ENCODE results near the gene TFCP2.

Gene TFCP2

GRCh38 chr12:51190820-51191219 is 17.9 kb upstream of the TFCP2 start:
- Mint-ChIP-seq H3K27me3 (no peaks in the 10 kb centered on the region), H3K9me3 (no peaks in the 10 kb centered on the region), H3K4me3 (no peak overlapping the region), H3K4me1 (no peaks in the 10 kb centered on the region), H3K36me3 (ENCODE audit: insufficient read depth) (peaks cover 10% of the 10 kb centered on the region), H3K27ac (ENCODE audit: low read depth) (no peak overlapping the region)
- DNase-seq (ENCODE audit: low spot score in 2 of 2) (no peak), ATAC-seq (replicated peaks; ENCODE audit: extremely low read depth, poor library complexity, severe bottlenecking) (no peak)

GRCh38 chr12:51189790-51190355 is 16.9 kb upstream of the TFCP2 start:
- Mint-ChIP-seq H3K4me1 (no peaks in the 10 kb centered on the region), H3K4me3 (no peak overlapping the region), H3K9me3 (no peaks in the 10 kb centered on the region), H3K27me3 (no peaks in the 10 kb centered on the region), H3K27ac (ENCODE audit: low read depth) (no peak overlapping the region), H3K36me3 (ENCODE audit: insufficient read depth) (peaks cover 10% of the 10 kb centered on the region)
- no peak for ATAC-seq (replicated peaks; ENCODE audit: extremely low read depth, poor library complexity, severe bottlenecking)
- no peak for DNase-seq (ENCODE audit: low spot score in 2 of 2)

GRCh38 chr12:51188359-51189051 is 15.6 kb upstream of the TFCP2 start:
- no peak overlapping the region for H3K27ac Mint-ChIP-seq (ENCODE audit: low read depth)
- H3K4me3 Mint-ChIP-seq: no peak overlapping the region
- H3K9me3 Mint-ChIP-seq: no peaks in the 10 kb centered on the region
- no peaks in the 10 kb centered on the region for H3K27me3 Mint-ChIP-seq
- DNase-seq (ENCODE audit: low spot score in 2 of 2) (no peak), ATAC-seq (replicated peaks; ENCODE audit: extremely low read depth, poor library complexity, severe bottlenecking) (no peak)
- no peaks in the 10 kb centered on the region for H3K4me1 Mint-ChIP-seq
- peaks cover 10% of the 10 kb centered on the region for H3K36me3 Mint-ChIP-seq (ENCODE audit: insufficient read depth)

GRCh38 chr12:51187370-51187987 is 14.5 kb upstream of the TFCP2 start:
- Mint-ChIP-seq H3K27ac (ENCODE audit: low read depth) (no peak overlapping the region), H3K4me3 (no peak overlapping the region), H3K36me3 (ENCODE audit: insufficient read depth) (peaks cover 7% of the 10 kb centered on the region), H3K27me3 (no peaks in the 10 kb centered on the region), H3K4me1 (no peaks in the 10 kb centered on the region), H3K9me3 (no peaks in the 10 kb centered on the region)
- DNase-seq (ENCODE audit: low spot score in 2 of 2) (no peak), ATAC-seq (replicated peaks; ENCODE audit: extremely low read depth, poor library complexity, severe bottlenecking) (no peak)

- Mint-ChIP-seq H3K36me3 (ENCODE audit: insufficient read depth) (peaks cover 7% of the 10 kb centered on the region), H3K27me3 (no peaks in the 10 kb centered on the region), H3K4me3 (no peak overlapping the region), H3K27ac (ENCODE audit: low read depth) (no peak overlapping the region), H3K4me1 (no peaks in the 10 kb centered on the region), H3K9me3 (no peaks in the 10 kb centered on the region)
- DNase-seq (ENCODE audit: low spot score in 2 of 2): no peak
- no peak for ATAC-seq (replicated peaks; ENCODE audit: extremely low read depth, poor library complexity, severe bottlenecking)
Observed at GRCh38 chr12:51186465-51187085, 13.6 kb upstream of the TFCP2 start.

- ATAC-seq (replicated peaks; ENCODE audit: extremely low read depth, poor library complexity, severe bottlenecking): no peak
- no peak for DNase-seq (ENCODE audit: low spot score in 2 of 2)
- H3K4me1 Mint-ChIP-seq: no peaks in the 10 kb centered on the region
- H3K36me3 Mint-ChIP-seq (ENCODE audit: insufficient read depth): peaks cover 5% of the 10 kb centered on the region
- no peaks in the 10 kb centered on the region for H3K9me3 Mint-ChIP-seq
- H3K27ac Mint-ChIP-seq (ENCODE audit: low read depth): no peak overlapping the region
- H3K27me3 Mint-ChIP-seq: no peaks in the 10 kb centered on the region
- H3K4me3 Mint-ChIP-seq: no peak overlapping the region
Observed at GRCh38 chr12:51185171-51185717, 12.3 kb upstream of the TFCP2 start.

- no peaks in the 10 kb centered on the region for H3K4me1 Mint-ChIP-seq
- no peaks in the 10 kb centered on the region for H3K27me3 Mint-ChIP-seq
- H3K9me3 Mint-ChIP-seq: no peaks in the 10 kb centered on the region
- H3K4me3 Mint-ChIP-seq: no peak overlapping the region
- ATAC-seq (replicated peaks; ENCODE audit: extremely low read depth, poor library complexity, severe bottlenecking) (no peak), DNase-seq (ENCODE audit: low spot score in 2 of 2) (no peak)
- peaks cover 4% of the 10 kb centered on the region for H3K36me3 Mint-ChIP-seq (ENCODE audit: insufficient read depth)
- H3K27ac Mint-ChIP-seq (ENCODE audit: low read depth): no peak overlapping the region
Observed at GRCh38 chr12:51183816-51184215, 10.9 kb upstream of the TFCP2 start.

GRCh38 chr12:51183349-51183748 is 10.4 kb upstream of the TFCP2 start:
- no peak for DNase-seq (ENCODE audit: low spot score in 2 of 2)
- no peak overlapping the region for H3K27ac Mint-ChIP-seq (ENCODE audit: low read depth)
- H3K4me1 Mint-ChIP-seq: no peaks in the 10 kb centered on the region

GRCh38 chr12:51181558-51181957 is 8.6 kb upstream of the TFCP2 start:
- no peak overlapping the region for H3K27ac Mint-ChIP-seq (ENCODE audit: low read depth)
- H3K4me3 Mint-ChIP-seq: no peak overlapping the region

More at GRCh38 chr12:51183349-51183748, 10.4 kb upstream of the TFCP2 start:
- Mint-ChIP-seq H3K4me3 (no peak overlapping the region), H3K27me3 (peaks cover under 1% of the 10 kb centered on the region), H3K36me3 (ENCODE audit: insufficient read depth) (peaks cover 5% of the 10 kb centered on the region), H3K9me3 (no peaks in the 10 kb centered on the region)
- no peak for ATAC-seq (replicated peaks; ENCODE audit: extremely low read depth, poor library complexity, severe bottlenecking)

GRCh38 chr12:51177897-51178296 is 5.0 kb upstream of the TFCP2 start:
- peaks cover 6% of the 10 kb centered on the region for H3K27me3 Mint-ChIP-seq
- no peaks in the 10 kb centered on the region for H3K9me3 Mint-ChIP-seq

More at GRCh38 chr12:51181558-51181957, 8.6 kb upstream of the TFCP2 start:
- DNase-seq (ENCODE audit: low spot score in 2 of 2) (no peak), ATAC-seq (replicated peaks; ENCODE audit: extremely low read depth, poor library complexity, severe bottlenecking) (no peak)
- H3K4me1 Mint-ChIP-seq: no peaks in the 10 kb centered on the region
- H3K9me3 Mint-ChIP-seq: no peaks in the 10 kb centered on the region
- H3K27me3 Mint-ChIP-seq: peaks cover 6% of the 10 kb centered on the region
- H3K36me3 Mint-ChIP-seq (ENCODE audit: insufficient read depth): peaks cover 4% of the 10 kb centered on the region

GRCh38 chr12:51174501-51174900 is 1.6 kb upstream of the TFCP2 start:
- Mint-ChIP-seq H3K27ac (ENCODE audit: low read depth) (no peak overlapping the region), H3K4me3 (no peak overlapping the region)

More at GRCh38 chr12:51177897-51178296, 5.0 kb upstream of the TFCP2 start:
- no peaks in the 10 kb centered on the region for H3K4me1 Mint-ChIP-seq
- no peak for ATAC-seq (replicated peaks; ENCODE audit: extremely low read depth, poor library complexity, severe bottlenecking)
- no peak overlapping the region for H3K27ac Mint-ChIP-seq (ENCODE audit: low read depth)
- H3K36me3 Mint-ChIP-seq (ENCODE audit: insufficient read depth): peaks cover 9% of the 10 kb centered on the region
- H3K4me3 Mint-ChIP-seq: no peak overlapping the region
- DNase-seq (ENCODE audit: low spot score in 2 of 2): no peak

GRCh38 chr12:51171884-51172514 is 936 bp downstream of the TFCP2 start:
- Mint-ChIP-seq H3K27me3 (no peaks in the 10 kb centered on the region), H3K36me3 (ENCODE audit: insufficient read depth) (peaks cover 7% of the 10 kb centered on the region), H3K9me3 (no peaks in the 10 kb centered on the region), H3K27ac (ENCODE audit: low read depth) (no peak overlapping the region), H3K4me3 (no peak overlapping the region), H3K4me1 (peaks cover 20% of the 10 kb centered on the region)
- DNase-seq (ENCODE audit: low spot score in 2 of 2) (no peak), ATAC-seq (replicated peaks; ENCODE audit: extremely low read depth, poor library complexity, severe bottlenecking) (no peak)

More at GRCh38 chr12:51174501-51174900, 1.6 kb upstream of the TFCP2 start:
- no peak for DNase-seq (ENCODE audit: low spot score in 2 of 2)
- H3K27me3 Mint-ChIP-seq: peaks cover 6% of the 10 kb centered on the region
- H3K36me3 Mint-ChIP-seq (ENCODE audit: insufficient read depth): peaks cover 11% of the 10 kb centered on the region
- ATAC-seq (replicated peaks; ENCODE audit: extremely low read depth, poor library complexity, severe bottlenecking): no peak
- no peaks in the 10 kb centered on the region for H3K9me3 Mint-ChIP-seq
- H3K4me1 Mint-ChIP-seq: peaks cover 10% of the 10 kb centered on the region
